Parathyroid adenoma (tissue), 2 donors: ENCODE results near the gene MANEA.

Experiments used
- H2AFZ ChIP-seq: fragments of 300-600 bp; sonication (generic); one replicate; pipeline ENCODE4 v1.7.0; 2017; ENCODE audit warnings: antibody characterized with exemption, mild to moderate bottlenecking
- H3K27ac ChIP-seq: fragments of 300-600 bp; sonication (generic); one replicate; pipeline ENCODE4 v1.7.0; 2017
- H3K27me3 ChIP-seq: fragments of 300-600 bp; sonication (generic); one replicate; pipeline ENCODE4 v1.7.0; 2017; ENCODE audit warnings: low read length; ENCODE audit not compliant: control insufficient read depth, insufficient read depth
- H3K36me3 ChIP-seq: fragments of 300-600 bp; sonication (generic); one replicate; pipeline ENCODE4 v1.7.0; 2017; ENCODE audit warnings: low read length; ENCODE audit not compliant: control insufficient read depth, insufficient read depth
- H3K4me1 ChIP-seq: fragments of 300-600 bp; sonication (generic); one replicate; pipeline ENCODE4 v1.7.0; 2017; ENCODE audit warnings: control low read depth
- H3K4me2 ChIP-seq: fragments of 300-600 bp; sonication (generic); one replicate; pipeline ENCODE4 v1.7.0; 2017; ENCODE audit warnings: low read length
- H3K4me3 ChIP-seq: fragments of 300-600 bp; sonication (generic); one replicate; pipeline ENCODE4 v1.7.0; 2017; ENCODE audit warnings: low read depth, low read length
- H3K79me2 ChIP-seq: fragments of 300-600 bp; sonication (generic); one replicate; pipeline ENCODE4 v1.7.0; 2017; ENCODE audit warnings: control low read depth
- H3K9ac ChIP-seq: fragments of 300-600 bp; sonication (generic); one replicate; pipeline ENCODE4 v1.7.0; 2017; ENCODE audit warnings: mild to moderate bottlenecking
- H3K9me3 ChIP-seq: fragments of 300-600 bp; sonication (generic); one replicate; pipeline ENCODE4 v1.7.0; 2017; ENCODE audit warnings: low read length; ENCODE audit not compliant: control insufficient read depth
- TF ChIP-seq, protein P1 (sequence below): fragments of 300-600 bp; sonication (generic); IDR thresholded peaks from one replicate; pipeline ENCODE4 v1.7.0; 2017; ENCODE audit warnings: antibody characterized with exemption, mild to moderate bottlenecking
- donor health status: primary hyperparathyroidism.

MANEA gene

DNA sequence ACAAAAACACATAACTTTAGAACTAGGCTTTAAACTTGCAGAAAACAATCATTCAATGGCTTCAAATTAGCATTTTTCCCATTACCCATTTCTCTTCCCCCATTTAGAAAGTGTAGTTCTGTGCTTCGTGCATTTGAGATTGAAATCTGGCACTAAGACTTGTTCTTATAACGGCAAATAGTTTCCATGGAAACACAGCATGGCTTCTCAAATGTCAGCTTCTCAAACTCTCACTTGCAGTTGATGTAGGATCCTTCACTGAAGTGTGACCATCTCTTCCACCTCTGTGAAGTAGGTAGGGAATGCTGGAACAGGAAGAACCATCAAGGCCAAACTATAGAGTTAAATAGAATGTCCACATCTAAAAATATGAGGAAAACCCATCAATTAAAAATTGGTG lies 52.2 kb downstream of the MANEA start:
- peak overlapping the region; percentile 8 for H3K4me2 ChIP-seq

DNA sequence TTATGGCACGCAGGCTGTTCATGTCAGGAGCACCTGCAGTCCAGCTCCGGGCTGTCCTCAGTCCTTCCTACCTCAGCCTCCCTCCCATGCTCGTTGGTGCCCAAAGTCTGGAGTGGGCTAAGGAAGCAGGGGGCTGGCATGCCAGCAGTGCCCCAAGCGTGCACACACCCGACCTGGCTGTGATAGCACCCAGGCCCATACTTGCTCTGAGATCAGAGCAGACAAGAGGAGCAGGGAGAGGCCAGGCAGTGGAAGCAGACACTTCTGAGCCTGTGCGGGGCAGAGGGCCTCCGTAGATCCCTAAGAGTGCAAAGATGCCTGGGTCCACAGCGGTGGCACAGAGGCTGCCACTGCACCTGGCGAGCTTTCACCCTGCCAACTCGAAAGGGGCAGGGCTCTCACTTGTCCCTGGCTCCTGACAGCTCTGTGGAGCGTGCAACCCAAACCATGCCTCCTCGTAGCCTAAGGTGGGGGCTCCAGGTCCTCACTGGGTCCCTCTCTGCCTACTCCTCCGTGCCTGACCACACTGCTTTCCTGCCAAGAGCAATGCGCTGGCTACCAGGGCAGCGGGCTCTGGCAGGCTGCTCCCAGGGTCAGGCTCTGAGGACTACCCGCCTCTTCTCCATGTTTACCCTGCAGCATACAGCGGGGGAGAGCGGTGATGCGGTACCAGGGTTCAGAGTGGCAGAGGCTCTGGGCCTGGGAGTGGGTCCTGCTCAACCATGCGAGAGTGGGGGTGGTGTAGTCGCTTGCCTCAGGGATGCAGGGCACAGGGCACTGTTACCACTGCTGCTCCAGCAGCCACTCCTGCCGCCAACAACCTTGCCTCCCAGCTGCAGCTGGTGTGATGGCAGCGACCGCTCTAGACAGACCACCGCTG lies 59.5 kb downstream of the MANEA start:
- no peaks in the 10 kb centered on the region for H3K79me2 ChIP-seq
- no peak overlapping the region for H2AFZ ChIP-seq
- no peaks in the 10 kb centered on the region for H3K36me3 ChIP-seq
- no peak overlapping the region for H3K4me3 ChIP-seq
- H3K9me3 ChIP-seq, result no peaks in the 10 kb centered on the region
- no peaks in the 10 kb centered on the region for H3K4me1 ChIP-seq
- no peak overlapping the region for H3K4me2 ChIP-seq
- no peak overlapping the region for H3K9ac ChIP-seq
- H3K27ac ChIP-seq, result no peak overlapping the region
- TF ChIP-seq, protein P1, sequence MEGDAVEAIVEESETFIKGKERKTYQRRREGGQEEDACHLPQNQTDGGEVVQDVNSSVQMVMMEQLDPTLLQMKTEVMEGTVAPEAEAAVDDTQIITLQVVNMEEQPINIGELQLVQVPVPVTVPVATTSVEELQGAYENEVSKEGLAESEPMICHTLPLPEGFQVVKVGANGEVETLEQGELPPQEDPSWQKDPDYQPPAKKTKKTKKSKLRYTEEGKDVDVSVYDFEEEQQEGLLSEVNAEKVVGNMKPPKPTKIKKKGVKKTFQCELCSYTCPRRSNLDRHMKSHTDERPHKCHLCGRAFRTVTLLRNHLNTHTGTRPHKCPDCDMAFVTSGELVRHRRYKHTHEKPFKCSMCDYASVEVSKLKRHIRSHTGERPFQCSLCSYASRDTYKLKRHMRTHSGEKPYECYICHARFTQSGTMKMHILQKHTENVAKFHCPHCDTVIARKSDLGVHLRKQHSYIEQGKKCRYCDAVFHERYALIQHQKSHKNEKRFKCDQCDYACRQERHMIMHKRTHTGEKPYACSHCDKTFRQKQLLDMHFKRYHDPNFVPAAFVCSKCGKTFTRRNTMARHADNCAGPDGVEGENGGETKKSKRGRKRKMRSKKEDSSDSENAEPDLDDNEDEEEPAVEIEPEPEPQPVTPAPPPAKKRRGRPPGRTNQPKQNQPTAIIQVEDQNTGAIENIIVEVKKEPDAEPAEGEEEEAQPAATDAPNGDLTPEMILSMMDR, result no peak
- no peaks in the 10 kb centered on the region for H3K27me3 ChIP-seq

More for the DNA sequence above, 52.2 kb downstream of the MANEA start:
- Histone ChIP-seq H2AFZ (peak overlapping the region; percentile 65), H3K27ac (peak overlapping the region; percentile 60), H3K36me3 (no peaks in the 10 kb centered on the region), H3K4me3 (no peak overlapping the region), H3K9me3 (no peaks in the 10 kb centered on the region), H3K27me3 (no peaks in the 10 kb centered on the region), H3K9ac (no peak overlapping the region), H3K79me2 (no peaks in the 10 kb centered on the region), H3K4me1 (peaks cover 4% of the 10 kb centered on the region)
- TF ChIP-seq, protein P1, result no peak

- Histone ChIP-seq H3K36me3 (no peaks in the 10 kb centered on the region), H3K4me3 (no peak overlapping the region), H3K4me1 (no peaks in the 10 kb centered on the region), H3K79me2 (no peaks in the 10 kb centered on the region), H3K27me3 (no peaks in the 10 kb centered on the region), H3K4me2 (no peak overlapping the region), H3K27ac (no peak overlapping the region), H3K9ac (no peak overlapping the region), H3K9me3 (no peaks in the 10 kb centered on the region), H2AFZ (no peak overlapping the region)
- TF ChIP-seq, protein P1, result no peak
Measured at GRCh38 chr6:95648636-95649035, 71.3 kb downstream of the MANEA start.

DNA sequence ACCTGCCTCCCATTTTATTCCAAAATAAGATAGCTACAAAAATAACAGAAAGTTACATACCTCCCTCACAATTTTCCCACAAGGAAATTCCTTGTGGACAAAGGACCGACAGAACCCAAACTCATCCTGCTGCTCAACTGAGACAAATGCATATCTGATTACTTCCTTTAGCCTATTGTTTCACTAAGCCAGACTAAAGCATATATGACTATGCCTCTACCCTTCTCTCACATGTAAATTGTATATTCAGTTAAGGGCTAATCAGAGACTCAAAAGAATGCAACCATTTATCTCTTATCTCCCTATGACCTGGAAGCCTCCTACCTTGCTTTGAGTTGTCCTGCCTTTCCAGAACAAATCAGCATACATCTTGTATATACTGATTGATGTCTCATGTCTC lies 72.1 kb downstream of the MANEA start:
- Histone ChIP-seq H3K9me3 (no peaks in the 10 kb centered on the region), H3K9ac (no peak overlapping the region), H3K36me3 (no peaks in the 10 kb centered on the region), H3K4me1 (no peaks in the 10 kb centered on the region), H2AFZ (no peak overlapping the region), H3K79me2 (no peaks in the 10 kb centered on the region), H3K27ac (no peak overlapping the region), H3K4me2 (no peak overlapping the region), H3K27me3 (no peaks in the 10 kb centered on the region), H3K4me3 (no peak overlapping the region)
- TF ChIP-seq, protein P1, result no peak

DNA sequence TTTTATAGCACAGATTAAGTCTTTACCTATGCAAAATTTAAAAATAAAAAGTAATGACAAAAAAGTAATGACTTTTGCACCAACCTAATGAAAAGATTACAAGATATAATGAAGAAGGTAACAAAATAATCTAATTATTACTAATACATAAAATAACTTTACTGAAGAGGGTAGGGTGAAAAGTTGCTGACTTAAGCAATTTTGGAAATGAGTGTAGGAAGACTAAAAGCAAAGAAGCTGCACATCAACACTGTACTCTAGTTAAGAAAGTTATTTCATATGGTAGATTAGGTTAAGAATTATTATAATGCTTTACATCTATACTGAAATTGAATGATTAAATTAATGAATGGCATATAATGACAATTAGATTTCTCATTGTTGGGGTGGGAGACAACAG lies 76.8 kb downstream of the MANEA start:
- no peaks in the 10 kb centered on the region for H3K36me3 ChIP-seq
- H3K9me3 ChIP-seq, result no peaks in the 10 kb centered on the region
- no peaks in the 10 kb centered on the region for H3K4me1 ChIP-seq
- H3K27ac ChIP-seq, result no peak overlapping the region
- no peak overlapping the region for H3K4me3 ChIP-seq
- no peak overlapping the region for H2AFZ ChIP-seq
- no peaks in the 10 kb centered on the region for H3K79me2 ChIP-seq
- H3K4me2 ChIP-seq, result no peak overlapping the region
- no peaks in the 10 kb centered on the region for H3K27me3 ChIP-seq
- no peak overlapping the region for H3K9ac ChIP-seq
- TF ChIP-seq, protein P1, result no peak
